C4-2B (cell line): ENCODE data around the gene FBN3.

Experiments
- ZFX ChIP-seq: fragments of 450-650 bp; IDR thresholded peaks from 2 replicates; pipeline ENCODE4 v1.6.1; 2017
- TF ChIP-seq, protein P1 (sequence below): fragments of 450-650 bp; conservative IDR thresholded peaks from 2 replicates; pipeline ENCODE4 v1.5.1; 2017; ENCODE audit warnings: mild to moderate bottlenecking

DNA sequence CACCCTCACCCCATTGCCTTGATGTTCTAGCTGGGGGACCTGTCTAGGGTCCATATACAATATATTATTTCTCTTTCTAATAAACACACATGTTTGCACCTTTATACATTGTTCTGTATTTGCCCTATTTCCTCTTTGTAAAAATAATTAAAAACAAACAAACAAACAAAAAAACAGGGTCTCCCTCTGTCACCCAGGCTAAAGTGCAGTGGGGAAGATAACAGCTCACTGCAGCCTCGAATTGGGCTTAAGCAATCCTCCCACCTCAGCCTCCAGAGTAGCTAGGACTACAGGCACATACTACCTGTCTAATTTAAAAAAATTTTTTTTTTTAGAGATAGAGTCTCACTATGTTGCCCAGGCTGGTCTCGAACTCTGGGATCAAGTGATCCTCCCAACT is 5.9 kb upstream of the FBN3 start:
- TF ChIP-seq, protein P1, sequence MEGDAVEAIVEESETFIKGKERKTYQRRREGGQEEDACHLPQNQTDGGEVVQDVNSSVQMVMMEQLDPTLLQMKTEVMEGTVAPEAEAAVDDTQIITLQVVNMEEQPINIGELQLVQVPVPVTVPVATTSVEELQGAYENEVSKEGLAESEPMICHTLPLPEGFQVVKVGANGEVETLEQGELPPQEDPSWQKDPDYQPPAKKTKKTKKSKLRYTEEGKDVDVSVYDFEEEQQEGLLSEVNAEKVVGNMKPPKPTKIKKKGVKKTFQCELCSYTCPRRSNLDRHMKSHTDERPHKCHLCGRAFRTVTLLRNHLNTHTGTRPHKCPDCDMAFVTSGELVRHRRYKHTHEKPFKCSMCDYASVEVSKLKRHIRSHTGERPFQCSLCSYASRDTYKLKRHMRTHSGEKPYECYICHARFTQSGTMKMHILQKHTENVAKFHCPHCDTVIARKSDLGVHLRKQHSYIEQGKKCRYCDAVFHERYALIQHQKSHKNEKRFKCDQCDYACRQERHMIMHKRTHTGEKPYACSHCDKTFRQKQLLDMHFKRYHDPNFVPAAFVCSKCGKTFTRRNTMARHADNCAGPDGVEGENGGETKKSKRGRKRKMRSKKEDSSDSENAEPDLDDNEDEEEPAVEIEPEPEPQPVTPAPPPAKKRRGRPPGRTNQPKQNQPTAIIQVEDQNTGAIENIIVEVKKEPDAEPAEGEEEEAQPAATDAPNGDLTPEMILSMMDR: no peak
- no peak for TF ChIP-seq ZFX
